Mesenchymal stem cell (in vitro differentiated cells and primary cell): ENCODE data around the gene IFNLR1.

Experiments
- DNase-seq: peaks from one replicate; pipeline ENCODE4 v3.0.0-alpha.2; 2013
- H2AFZ ChIP-seq: one replicate; pipeline ENCODE4 v1.6.1; 2013; ENCODE audit warnings: low read depth, mild to moderate bottlenecking, control low read depth, inconsistent platforms, low read length, moderate library complexity
- H2AK5ac ChIP-seq: 2 replicates; pipeline ENCODE4 v1.6.1; 2013; ENCODE audit warnings: low read length, moderate library complexity, mild to moderate bottlenecking, inconsistent platforms; ENCODE audit not compliant: severe bottlenecking
- H2BK120ac ChIP-seq: one replicate; pipeline ENCODE4 v1.6.1; 2013; ENCODE audit warnings: low read depth, mild to moderate bottlenecking, inconsistent platforms, low read length, moderate library complexity
- H2BK12ac ChIP-seq, 2 experiments: one replicate each; pipeline ENCODE4 v1.6.1; 2013; ENCODE audit warnings: inconsistent platforms in 2 of 2, low read length in 2 of 2, mild to moderate bottlenecking in 2 of 2, moderate library complexity in 2 of 2, control low read depth in 1 of 2
- H2BK15ac ChIP-seq: one replicate; pipeline ENCODE4 v1.6.1; 2013; ENCODE audit warnings: mild to moderate bottlenecking, low read depth, inconsistent platforms; ENCODE audit not compliant: poor library complexity, severe bottlenecking
- H2BK5ac ChIP-seq: 2 replicates; pipeline ENCODE4 v1.6.1; 2013; ENCODE audit warnings: low read depth, mild to moderate bottlenecking, low read length, control low read depth, inconsistent platforms; ENCODE audit not compliant: poor library complexity, severe bottlenecking
- H3K14ac ChIP-seq, 2 experiments: one replicate each; pipeline ENCODE4 v1.6.1; 2013; ENCODE audit warnings: inconsistent platforms in 2 of 2, low read length in 2 of 2, control low read depth in 1 of 2, mild to moderate bottlenecking in 1 of 2, moderate library complexity in 1 of 2
- H3K18ac ChIP-seq, 2 experiments: one replicate each; pipeline ENCODE4 v1.6.1; 2013; ENCODE audit warnings: inconsistent platforms in 2 of 2, low read length in 2 of 2, control low read depth in 1 of 2, low read depth in 1 of 2, mild to moderate bottlenecking in 1 of 2
- H3K23ac ChIP-seq, 2 experiments: one replicate each; pipeline ENCODE4 v1.6.1; 2013; ENCODE audit warnings: inconsistent platforms in 2 of 2, low read length in 2 of 2, mild to moderate bottlenecking in 2 of 2, moderate library complexity in 2 of 2, control low read depth in 1 of 2
- H3K27ac ChIP-seq: 2 replicates; pipeline ENCODE4 v1.5.1; 2013; ENCODE audit warnings: mild to moderate bottlenecking, moderate library complexity, low read length, control low read depth, inconsistent platforms; ENCODE audit not compliant: poor library complexity, severe bottlenecking
- H3K27me3 ChIP-seq, 2 experiments: 2 replicates each; pipeline versions ENCODE4 v1.6.1 to v1.7.0; 2013; ENCODE audit warnings: low read length in 2 of 2, mild to moderate bottlenecking in 2 of 2, moderate library complexity in 2 of 2, control low read depth in 1 of 2, inconsistent platforms in 1 of 2; ENCODE audit not compliant: control insufficient read depth in 1 of 2, insufficient read depth in 1 of 2
- H3K36me3 ChIP-seq, 2 experiments: 2 replicates each; pipeline versions ENCODE4 v1.6.1 to v1.7.0; 2013; ENCODE audit warnings: low read length in 2 of 2, control low read depth in 1 of 2, inconsistent platforms in 1 of 2, low read depth in 1 of 2, mild to moderate bottlenecking in 1 of 2; ENCODE audit not compliant: insufficient read depth in 2 of 2, control insufficient read depth in 1 of 2
- H3K4ac ChIP-seq, 2 experiments: one replicate each; pipeline ENCODE4 v1.6.1; 2013; ENCODE audit warnings: inconsistent platforms in 2 of 2, low read length in 2 of 2, mild to moderate bottlenecking in 2 of 2, moderate library complexity in 2 of 2, control low read depth in 1 of 2, low read depth in 1 of 2
- H3K4me1 ChIP-seq: 2 replicates; pipeline ENCODE4 v1.6.1; 2013; ENCODE audit warnings: low read depth, low read length, control low read depth; ENCODE audit not compliant: control insufficient read depth, insufficient read depth
- H3K4me2 ChIP-seq: 2 replicates; pipeline ENCODE4 v1.6.1; 2013; ENCODE audit warnings: low read length, mild to moderate bottlenecking, inconsistent platforms; ENCODE audit not compliant: poor library complexity, severe bottlenecking
- H3K4me3 ChIP-seq, 2 experiments: 2 replicates each; pipeline versions ENCODE4 v1.5.1 to v1.7.0; 2013; ENCODE audit warnings: low read length in 2 of 2, mild to moderate bottlenecking in 2 of 2, control low read depth in 1 of 2, low read depth in 1 of 2; ENCODE audit not compliant: insufficient read depth in 1 of 2
- H3K79me1 ChIP-seq: replicated peaks from 2 replicates; pipeline ENCODE4 v1.6.1; 2013; ENCODE audit warnings: mild to moderate bottlenecking, control low read depth, low read length, inconsistent platforms; ENCODE audit not compliant: poor library complexity, severe bottlenecking
- H3K9ac ChIP-seq: 2 replicates; pipeline ENCODE4 v1.7.0; 2013; ENCODE audit warnings: mild to moderate bottlenecking, low read length, moderate library complexity
- H3K9me3 ChIP-seq: 2 replicates; pipeline ENCODE4 v1.7.0; 2013; ENCODE audit warnings: mild to moderate bottlenecking, low read length; ENCODE audit not compliant: control insufficient read depth
- H4K8ac ChIP-seq: one replicate; pipeline ENCODE4 v1.6.1; 2013; ENCODE audit warnings: inconsistent platforms, mild to moderate bottlenecking, low read length, moderate library complexity
- H4K91ac ChIP-seq: one replicate; pipeline ENCODE4 v1.6.1; 2013; ENCODE audit warnings: mild to moderate bottlenecking, low read length, inconsistent platforms
- WGBS: methylation state at CpG from one replicate; pipeline ENCODE4 v1.1.7; 2013; ENCODE audit warnings: mixed read lengths; 5-methylcytosine and 5-hydroxymethylcytosine counted together

The IFNLR1 gene

GRCh38 chr1:24180676-24181075 lies 6.4 kb downstream of the IFNLR1 start:
- no peak overlapping the region for H3K14ac ChIP-seq
- H3K9ac ChIP-seq: no peak overlapping the region
- no peak overlapping the region for H4K91ac ChIP-seq
- no peak overlapping the region for H2BK5ac ChIP-seq
- no peak overlapping the region for H3K4me2 ChIP-seq
- no peak overlapping the region for H4K8ac ChIP-seq
- 82% methylated on average over 6 of the region's 6 CpGs for WGBS
- H2BK120ac ChIP-seq: no peak overlapping the region
- H3K36me3 ChIP-seq: no peaks in the 10 kb centered on the region
- no peak overlapping the region for H2BK12ac ChIP-seq
- H2BK15ac ChIP-seq: no peak overlapping the region
- no peak overlapping the region for H2AK5ac ChIP-seq
- no peaks in the 10 kb centered on the region for H3K4me1 ChIP-seq
- H3K9me3 ChIP-seq: no peaks in the 10 kb centered on the region
- no peak overlapping the region for H3K23ac ChIP-seq
- no peaks in the 10 kb centered on the region for H3K79me1 ChIP-seq
- H3K27me3 ChIP-seq: peaks cover 13 to 32% of the 10 kb centered on the region in 2 experiments
- no peak overlapping the region for H3K27ac ChIP-seq
- no peak overlapping the region for H3K4ac ChIP-seq
- H3K18ac ChIP-seq: no peak overlapping the region
- H2AFZ ChIP-seq: no peak overlapping the region
- no peak overlapping the region for H3K4me3 ChIP-seq
- DNase-seq: no peak

GRCh38 chr1:24179251-24179840 lies 7.7 kb downstream of the IFNLR1 start:
- no peak overlapping the region for H4K8ac ChIP-seq
- H3K4me2 ChIP-seq: no peak overlapping the region
- no peak overlapping the region for H4K91ac ChIP-seq
- H2AFZ ChIP-seq: no peak overlapping the region
- H3K4ac ChIP-seq: no peak overlapping the region
- 94% methylated on average over 9 of the region's 10 CpGs for WGBS
- DNase-seq: no peak
- peaks cover 22 to 38% of the 10 kb centered on the region in 2 experiments for H3K27me3 ChIP-seq
- no peak overlapping the region for H2BK15ac ChIP-seq
- no peaks in the 10 kb centered on the region for H3K79me1 ChIP-seq
- H3K9me3 ChIP-seq: no peaks in the 10 kb centered on the region
- no peaks in the 10 kb centered on the region for H3K4me1 ChIP-seq
- H2BK12ac ChIP-seq: no peak overlapping the region
- no peak overlapping the region for H3K23ac ChIP-seq
- H3K18ac ChIP-seq: no peak overlapping the region
- no peak overlapping the region for H2BK5ac ChIP-seq
- H2AK5ac ChIP-seq: no peak overlapping the region
- H3K14ac ChIP-seq: no peak overlapping the region
- no peak overlapping the region for H3K27ac ChIP-seq
- H2BK120ac ChIP-seq: no peak overlapping the region
- no peak overlapping the region for H3K9ac ChIP-seq
- H3K36me3 ChIP-seq: no peaks in the 10 kb centered on the region
- no peak overlapping the region for H3K4me3 ChIP-seq

- Histone ChIP-seq H3K23ac (no peak overlapping the region), H2BK5ac (no peak overlapping the region), H3K18ac (no peak overlapping the region), H3K4me1 (no peaks in the 10 kb centered on the region), H3K14ac (no peak overlapping the region), H3K27me3 (peaks cover 29 to 46% of the 10 kb centered on the region in 2 experiments), H3K9ac (no peak overlapping the region), H2AK5ac (no peak overlapping the region), H4K8ac (no peak overlapping the region), H2BK12ac (no peak overlapping the region), H3K4me2 (no peak overlapping the region), H2BK15ac (no peak overlapping the region), H2AFZ (no peak overlapping the region), H2BK120ac (no peak overlapping the region), H3K4ac (no peak overlapping the region), H3K4me3 (no peak overlapping the region), H3K9me3 (no peaks in the 10 kb centered on the region), H3K36me3 (no peaks in the 10 kb centered on the region), H3K27ac (no peak overlapping the region), H4K91ac (no peak overlapping the region), H3K79me1 (no peaks in the 10 kb centered on the region)
- no peak for DNase-seq
- WGBS: 94% methylated on average over 1 of the region's 3 CpGs
Measured at GRCh38 chr1:24178407-24178806, 8.7 kb downstream of the IFNLR1 start.

GRCh38 chr1:24177161-24177560 lies 9.9 kb downstream of the IFNLR1 start:
- H3K4me2 ChIP-seq: no peak overlapping the region
- no peak overlapping the region for H4K8ac ChIP-seq
- H3K36me3 ChIP-seq: no peaks in the 10 kb centered on the region
- H3K4ac ChIP-seq: no peak overlapping the region
- H3K23ac ChIP-seq: no peak overlapping the region
- no peak overlapping the region for H2BK15ac ChIP-seq
- peaks cover 29 to 53% of the 10 kb centered on the region in 2 experiments for H3K27me3 ChIP-seq
- 99% methylated on average over 10 of the region's 10 CpGs for WGBS
- no peak overlapping the region for H3K9ac ChIP-seq
- H2BK12ac ChIP-seq: no peak overlapping the region
- no peak overlapping the region for H2BK5ac ChIP-seq
- no peak overlapping the region for H3K4me3 ChIP-seq
- no peak overlapping the region for H2AK5ac ChIP-seq
- no peak overlapping the region for H3K18ac ChIP-seq
- H2AFZ ChIP-seq: no peak overlapping the region
- H3K4me1 ChIP-seq: no peaks in the 10 kb centered on the region
- H3K27ac ChIP-seq: no peak overlapping the region
- DNase-seq: no peak
- H3K9me3 ChIP-seq: no peaks in the 10 kb centered on the region
- no peak overlapping the region for H4K91ac ChIP-seq
- H2BK120ac ChIP-seq: no peak overlapping the region
- no peak overlapping the region for H3K14ac ChIP-seq
- no peaks in the 10 kb centered on the region for H3K79me1 ChIP-seq
